HUES64 (cell line): Measurements from ENCODE around the gene BTBD2.
"Not testable (repeated sequence)": the region's sequence is repeated elsewhere in the genome, so short reads cannot be mapped to it uniquely, and the experiment has no call there.

Source experiments
- H3K27ac ChIP-seq: 2 replicates; pipeline ENCODE4 v1.7.0; 2013; ENCODE audit warnings: low read depth, low read length, inconsistent platforms
- H3K27me3 ChIP-seq: 2 replicates; pipeline ENCODE4 v1.6.1; 2013; ENCODE audit warnings: mild to moderate bottlenecking, low read length; ENCODE audit not compliant: insufficient read depth
- H3K36me3 ChIP-seq: 2 replicates; pipeline ENCODE4 v1.6.1; 2013; ENCODE audit warnings: mild to moderate bottlenecking, low read length; ENCODE audit not compliant: insufficient read depth
- H3K4me1 ChIP-seq: 2 replicates; pipeline ENCODE4 v1.6.1; 2013; ENCODE audit warnings: mild to moderate bottlenecking, low read length, moderate library complexity; ENCODE audit not compliant: insufficient read depth
- H3K4me3 ChIP-seq: 2 replicates; pipeline ENCODE4 v1.5.1; 2013; ENCODE audit warnings: mild to moderate bottlenecking, low read length, moderate library complexity
- H3K9ac ChIP-seq: 2 replicates; pipeline ENCODE4 v1.6.1; 2013; ENCODE audit warnings: mild to moderate bottlenecking, low read depth, low read length
- H3K9me3 ChIP-seq: 2 replicates; pipeline ENCODE4 v1.6.1; 2013; ENCODE audit warnings: low read depth, low read length; ENCODE audit not compliant: insufficient read depth
- WGBS: fragments of 150-250, 120-280 bp; methylation state at CpG from one replicate; pipeline ENCODE4 v1.1.7; 2013; ENCODE audit warnings: missing lambda C conversion rate; 5-methylcytosine and 5-hydroxymethylcytosine counted together

Gene BTBD2

GRCh38 chr19:2003874-2004273 is 11.6 kb downstream of the BTBD2 start:
- H3K4me1 ChIP-seq: no peaks in the 10 kb centered on the region
- H3K4me3 ChIP-seq: no peak overlapping the region
- no peaks in the 10 kb centered on the region for H3K27me3 ChIP-seq
- H3K9me3 ChIP-seq: no peaks in the 10 kb centered on the region
- WGBS: 88% methylated on average over 4 of the region's 4 CpGs
- H3K36me3 ChIP-seq: peaks cover 19% of the 10 kb centered on the region
- no peak overlapping the region for H3K27ac ChIP-seq
- H3K9ac ChIP-seq: no peak overlapping the region

GRCh38 chr19:1999856-2000515 is 15.5 kb downstream of the BTBD2 start:
- Histone ChIP-seq H3K27ac (no peak overlapping the region), H3K9ac (no peak overlapping the region), H3K27me3 (no peaks in the 10 kb centered on the region), H3K4me3 (no peak overlapping the region), H3K36me3 (peaks cover 32% of the 10 kb centered on the region), H3K9me3 (peaks cover 5% of the 10 kb centered on the region; the same call in 1 of the 2 replicates), H3K4me1 (no peaks in the 10 kb centered on the region)
- 96% methylated on average over 26 of the region's 26 CpGs for WGBS

DNA sequence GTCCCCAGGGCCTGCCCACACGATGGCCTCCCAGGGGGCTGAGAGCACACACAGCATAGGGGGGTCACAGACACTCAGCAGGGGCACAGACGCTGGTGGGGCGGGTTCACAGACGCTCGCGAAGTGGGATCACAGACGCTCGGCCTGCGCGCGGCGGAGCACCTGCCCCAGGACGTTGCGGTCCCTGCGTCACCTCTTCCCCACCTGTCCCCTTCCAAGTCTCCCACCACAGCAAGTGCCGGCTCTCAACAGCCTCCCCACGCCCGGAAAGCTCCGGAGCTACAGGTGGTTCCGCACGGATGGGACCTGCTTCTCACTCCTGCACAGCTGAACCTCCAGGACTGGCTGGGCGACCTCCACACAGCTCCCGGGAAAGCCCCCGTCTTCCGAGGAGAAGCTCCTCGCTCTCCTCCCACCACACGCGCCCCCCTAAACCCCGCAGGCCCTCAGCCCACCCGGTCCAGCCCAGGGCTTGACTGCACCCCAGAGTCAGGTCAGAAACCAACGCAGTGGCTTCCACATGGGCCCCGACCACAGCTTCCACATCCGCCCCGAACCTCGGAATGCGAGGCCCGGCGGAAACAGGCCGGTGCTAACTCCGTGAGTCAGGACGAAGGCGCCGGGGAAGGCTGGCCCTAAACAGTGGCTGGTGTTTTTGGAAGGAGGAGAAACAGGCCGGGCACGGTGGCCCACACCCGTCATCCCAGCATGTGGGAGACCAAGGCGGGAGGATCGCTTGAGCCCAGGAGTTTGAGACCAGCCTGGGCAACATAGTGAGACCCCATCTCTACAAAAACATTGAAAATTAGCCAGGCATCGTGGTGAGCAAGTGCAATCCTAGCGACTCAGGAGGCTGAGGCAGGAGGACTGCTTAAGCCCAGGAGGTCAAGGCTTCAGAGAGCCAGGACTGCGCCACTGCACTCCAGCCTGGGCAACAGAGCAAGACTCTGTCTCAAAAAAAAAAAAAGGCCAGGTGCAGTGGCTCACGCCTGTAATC is 16.5 kb downstream of the BTBD2 start:
- Histone ChIP-seq H3K36me3 (peaks cover 32% of the 10 kb centered on the region), H3K27ac (no peak overlapping the region), H3K4me3 (no peak overlapping the region), H3K9me3 (peaks cover 5% of the 10 kb centered on the region; the same call in 1 of the 2 replicates), H3K9ac (no peak overlapping the region), H3K27me3 (no peaks in the 10 kb centered on the region), H3K4me1 (no peaks in the 10 kb centered on the region)
- 96% methylated on average over 52 of the region's 52 CpGs for WGBS

DNA sequence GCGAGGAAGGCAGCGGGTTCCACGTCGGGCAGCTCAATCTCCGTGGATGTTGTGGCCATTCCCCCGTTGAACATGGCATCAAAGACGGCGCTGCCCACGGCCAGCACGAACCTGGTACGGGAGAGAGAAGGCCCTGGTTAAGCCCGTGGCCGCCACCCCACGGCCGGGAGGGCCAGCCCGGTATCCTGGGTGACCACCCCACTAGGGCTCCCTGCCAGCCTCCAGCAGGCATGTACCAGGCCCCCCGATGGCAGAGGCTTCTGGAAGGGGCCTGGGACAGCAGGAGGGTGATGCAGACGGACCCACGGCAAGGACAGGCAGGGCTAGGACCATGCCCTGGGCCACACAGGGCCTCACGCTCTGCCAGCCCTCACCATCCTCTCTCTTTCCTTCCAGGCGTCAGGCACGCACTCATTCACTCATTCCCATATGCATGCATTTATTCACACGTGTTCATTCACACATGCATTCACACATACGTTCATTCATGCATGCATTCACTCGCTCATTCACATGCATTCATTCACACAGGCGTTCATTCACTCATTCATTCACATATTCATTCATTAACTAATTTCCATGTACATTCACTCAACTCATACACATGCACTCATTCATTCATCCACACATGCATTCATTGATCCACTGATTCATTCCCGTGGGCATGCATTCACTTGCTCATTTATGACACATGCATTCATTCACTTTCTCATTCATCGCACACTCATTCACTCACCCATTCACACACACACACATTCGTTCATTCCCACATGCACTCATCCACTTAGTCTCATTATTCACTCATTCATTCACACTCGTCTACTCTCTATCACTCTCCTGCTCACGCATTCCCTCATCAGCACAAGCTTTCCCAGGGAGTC is 17.9 kb downstream of the BTBD2 start:
- H3K27me3 ChIP-seq: no peaks in the 10 kb centered on the region
- H3K9ac ChIP-seq: no peak overlapping the region
- 95% methylated on average over 31 of the region's 31 CpGs for WGBS
- H3K4me3 ChIP-seq: no peak overlapping the region
- H3K36me3 ChIP-seq: peaks cover 35% of the 10 kb centered on the region
- no peak overlapping the region for H3K27ac ChIP-seq
- peaks cover 5% of the 10 kb centered on the region; the same call in 1 of the 2 replicates for H3K9me3 ChIP-seq
- no peaks in the 10 kb centered on the region for H3K4me1 ChIP-seq

- H3K27ac ChIP-seq: no peak overlapping the region
- 80% methylated on average over 44 of the region's 44 CpGs for WGBS
- H3K9ac ChIP-seq: no peak overlapping the region
Observed at GRCh38 chr19:1992759-1993260, 22.7 kb downstream of the BTBD2 start.

GRCh38 chr19:1991018-1991913 is 24.2 kb downstream of the BTBD2 start:
- H3K4me1 ChIP-seq: no peaks in the 10 kb centered on the region
- no peaks in the 10 kb centered on the region for H3K27me3 ChIP-seq
- no peak overlapping the region for H3K9ac ChIP-seq
- no peak overlapping the region for H3K27ac ChIP-seq
- H3K9me3 ChIP-seq: peaks cover 5% of the 10 kb centered on the region; the same call in 1 of the 2 replicates
- WGBS: 91% methylated on average over 30 of the region's 30 CpGs
- H3K36me3 ChIP-seq: peaks cover 47% of the 10 kb centered on the region
- H3K4me3 ChIP-seq: no peak overlapping the region

More at GRCh38 chr19:1992759-1993260, 22.7 kb downstream of the BTBD2 start:
- Histone ChIP-seq H3K36me3 (peaks cover 44% of the 10 kb centered on the region), H3K4me1 (no peaks in the 10 kb centered on the region), H3K27me3 (no peaks in the 10 kb centered on the region), H3K9me3 (peaks cover 5% of the 10 kb centered on the region; the same call in 1 of the 2 replicates), H3K4me3 (no peak overlapping the region)

DNA sequence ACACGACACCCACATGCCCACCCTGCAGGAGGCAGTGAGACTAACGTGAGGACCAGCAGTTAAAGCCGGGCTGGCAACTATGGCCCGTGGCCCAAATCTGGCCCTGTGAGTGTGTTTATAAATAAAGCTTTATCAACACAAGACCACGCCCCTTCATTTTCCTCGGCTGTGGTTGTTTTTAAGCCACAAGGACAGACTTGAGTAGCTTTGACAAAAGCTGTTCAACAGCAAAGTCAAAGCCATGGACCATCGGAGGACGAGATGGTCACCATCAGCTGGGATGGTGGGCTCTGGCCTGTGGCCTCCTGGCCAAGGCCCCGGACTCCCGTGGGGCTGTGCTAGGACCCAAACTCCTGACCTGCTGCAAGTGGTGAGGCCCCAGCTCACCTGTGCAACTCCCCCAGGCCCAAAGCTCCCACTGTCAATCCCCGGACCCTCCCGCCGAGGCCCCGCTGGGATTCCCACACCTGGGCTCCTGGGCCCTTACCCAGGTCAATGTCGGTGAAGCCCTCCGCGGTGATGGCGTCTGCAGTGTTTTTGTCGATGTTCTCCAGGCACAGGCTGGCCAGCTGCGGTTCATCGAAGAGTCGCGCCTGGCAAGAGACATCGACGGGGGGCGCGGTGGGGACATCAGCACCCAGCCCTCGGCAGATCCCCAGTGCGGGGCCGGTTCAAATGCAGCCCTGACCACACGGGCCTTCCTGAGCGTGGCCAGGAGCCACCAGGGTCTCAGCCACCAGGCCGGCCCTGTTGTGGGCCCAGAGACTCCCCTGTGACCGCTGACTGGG is 25.1 kb downstream of the BTBD2 start:
- no peak overlapping the region for H3K9ac ChIP-seq
- H3K4me1 ChIP-seq: no peaks in the 10 kb centered on the region
- H3K27ac ChIP-seq: no peak overlapping the region
- WGBS: 96% methylated on average over 34 of the region's 34 CpGs
- H3K9me3 ChIP-seq: no peaks in the 10 kb centered on the region
- peaks cover 47% of the 10 kb centered on the region for H3K36me3 ChIP-seq
- H3K4me3 ChIP-seq: no peak overlapping the region
- H3K27me3 ChIP-seq: no peaks in the 10 kb centered on the region

GRCh38 chr19:1989513-1990229 is 25.8 kb downstream of the BTBD2 start:
- 94% methylated on average over 40 of the region's 40 CpGs for WGBS
- peaks cover 54% of the 10 kb centered on the region for H3K36me3 ChIP-seq
- no peaks in the 10 kb centered on the region for H3K4me1 ChIP-seq

DNA sequence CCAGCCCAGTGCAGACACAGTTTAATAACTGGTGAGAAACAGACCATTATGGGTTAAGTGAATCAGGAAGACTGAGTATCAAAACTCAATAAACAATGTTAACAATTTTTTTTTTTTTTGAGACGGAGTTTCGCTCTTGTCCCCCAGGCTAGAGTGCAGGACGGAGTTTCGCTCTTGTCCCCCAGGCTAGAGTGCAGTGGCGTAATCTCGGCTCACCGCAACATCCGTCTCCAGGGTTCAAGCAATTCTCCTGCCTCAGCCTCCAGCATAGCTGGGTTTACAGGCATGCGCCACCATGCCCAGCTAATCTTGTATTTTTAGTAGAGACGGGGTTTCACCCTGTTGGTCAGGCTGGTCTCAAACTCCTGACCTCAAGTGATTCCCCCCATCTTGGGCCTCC is 27.1 kb downstream of the BTBD2 start:
- H3K4me3 ChIP-seq, H3K9ac ChIP-seq, H3K27me3 ChIP-seq, H3K27ac ChIP-seq, H3K4me1 ChIP-seq, H3K9me3 ChIP-seq: not testable (repeated sequence)
- peaks cover 55% of the 10 kb centered on the region for H3K36me3 ChIP-seq
- 95% methylated on average over 10 of the region's 10 CpGs for WGBS

More at GRCh38 chr19:1989513-1990229, 25.8 kb downstream of the BTBD2 start:
- H3K27me3 ChIP-seq: no peaks in the 10 kb centered on the region
- no peaks in the 10 kb centered on the region for H3K9me3 ChIP-seq
- H3K9ac ChIP-seq: no peak overlapping the region
- H3K4me3 ChIP-seq: no peak overlapping the region
- H3K27ac ChIP-seq: no peak overlapping the region
